ENCODE results near the gene GLT8D2.

DNA sequence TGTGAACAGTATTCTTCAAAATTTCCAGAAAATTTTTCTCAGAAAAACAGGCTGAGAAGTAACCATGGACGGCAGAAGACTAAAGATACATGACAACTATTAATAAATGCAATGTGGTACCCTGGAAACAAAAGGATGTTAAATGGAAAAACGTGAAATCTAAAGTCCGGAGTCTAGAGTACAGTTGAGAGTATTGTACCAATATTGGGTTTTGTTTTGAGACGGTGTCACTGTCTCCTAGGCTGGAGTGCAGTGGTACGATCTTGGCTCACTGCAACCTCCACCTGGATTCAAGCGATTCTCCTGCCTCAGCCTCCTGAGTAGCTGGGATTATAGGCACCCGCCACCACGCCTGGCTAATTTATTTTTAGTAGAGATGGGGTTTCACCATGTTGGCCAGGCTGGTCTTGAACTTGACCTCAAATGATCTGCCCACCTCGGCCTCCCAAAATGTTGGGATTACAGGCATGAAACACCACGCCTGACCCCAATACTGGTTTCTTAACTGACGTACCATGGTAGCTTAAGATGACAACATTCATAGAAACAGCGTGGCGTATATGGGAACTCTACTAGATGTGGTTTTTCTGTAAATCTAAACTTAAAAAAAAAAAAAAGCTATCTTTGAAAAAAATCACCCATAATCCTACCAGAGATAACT lies 101.1 kb downstream of the GLT8D2 start:
- TF ChIP-seq CTCF (IDR thresholded peaks at IDR 0.05) (no peak), POLR2AphosphoS5 (IDR thresholded peaks at IDR 0.05) (no peak), POLR2A (IDR thresholded peaks at IDR 0.05) (no peak), EP300 (IDR thresholded peaks at IDR 0.05) (no peak)
